Hepatocyte (in vitro differentiated cells): ENCODE results near the gene RAP1A.

ENCODE experiments used
- EZH2 ChIP-seq: fragments of 200-600 bp; sonication (generic); IDR thresholded peaks from 2 replicates; pipeline ENCODE4 v1.6.1; 2016; ENCODE audit warnings: antibody characterized with exemption, mild to moderate bottlenecking, borderline replicate concordance
- TF ChIP-seq, protein P1 (sequence below): fragments of 200-600 bp; sonication (generic); IDR thresholded peaks from 2 replicates; pipeline ENCODE4 v1.5.1; 2016; ENCODE audit warnings: antibody characterized with exemption, mild to moderate bottlenecking; ENCODE audit not compliant: poor library complexity

DNA sequence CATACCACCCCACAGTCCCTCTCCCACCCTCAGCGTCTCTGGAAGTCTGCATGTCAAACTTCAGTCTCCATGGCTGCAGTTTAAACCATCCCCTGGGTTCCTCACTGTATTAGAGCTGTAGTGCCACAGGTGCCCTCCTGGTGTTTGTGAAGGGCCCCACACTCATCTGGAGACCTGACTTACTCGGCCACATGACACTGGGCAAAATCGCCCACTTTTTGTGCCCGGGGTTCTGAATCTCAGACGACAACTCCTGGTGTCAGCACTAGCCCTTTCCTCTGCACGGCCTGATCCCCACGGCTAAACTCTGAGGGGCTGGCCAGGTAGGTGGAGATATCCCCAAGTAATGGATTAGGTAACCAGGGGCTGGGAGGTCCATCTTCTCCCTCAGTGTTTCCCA lies 113.1 kb downstream of the RAP1A start:
- TF ChIP-seq, protein P1, sequence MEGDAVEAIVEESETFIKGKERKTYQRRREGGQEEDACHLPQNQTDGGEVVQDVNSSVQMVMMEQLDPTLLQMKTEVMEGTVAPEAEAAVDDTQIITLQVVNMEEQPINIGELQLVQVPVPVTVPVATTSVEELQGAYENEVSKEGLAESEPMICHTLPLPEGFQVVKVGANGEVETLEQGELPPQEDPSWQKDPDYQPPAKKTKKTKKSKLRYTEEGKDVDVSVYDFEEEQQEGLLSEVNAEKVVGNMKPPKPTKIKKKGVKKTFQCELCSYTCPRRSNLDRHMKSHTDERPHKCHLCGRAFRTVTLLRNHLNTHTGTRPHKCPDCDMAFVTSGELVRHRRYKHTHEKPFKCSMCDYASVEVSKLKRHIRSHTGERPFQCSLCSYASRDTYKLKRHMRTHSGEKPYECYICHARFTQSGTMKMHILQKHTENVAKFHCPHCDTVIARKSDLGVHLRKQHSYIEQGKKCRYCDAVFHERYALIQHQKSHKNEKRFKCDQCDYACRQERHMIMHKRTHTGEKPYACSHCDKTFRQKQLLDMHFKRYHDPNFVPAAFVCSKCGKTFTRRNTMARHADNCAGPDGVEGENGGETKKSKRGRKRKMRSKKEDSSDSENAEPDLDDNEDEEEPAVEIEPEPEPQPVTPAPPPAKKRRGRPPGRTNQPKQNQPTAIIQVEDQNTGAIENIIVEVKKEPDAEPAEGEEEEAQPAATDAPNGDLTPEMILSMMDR: no peak
- TF ChIP-seq EZH2: no peak
